ENCODE results near the gene CLDN24. TPM values are rescaled to one million over a fixed set of nuclear protein-coding genes. Genes with fewer than 3 reads are reported as not detected.
A peak's percentile ranks its signal among the peaks of the same experiment; 100 is the strongest.

CLDN24 gene
- total and polyA plus RNA-seq, 2 donors (not counting 1 experiment from before 2014, with no cell fraction given): not detected

DNA sequence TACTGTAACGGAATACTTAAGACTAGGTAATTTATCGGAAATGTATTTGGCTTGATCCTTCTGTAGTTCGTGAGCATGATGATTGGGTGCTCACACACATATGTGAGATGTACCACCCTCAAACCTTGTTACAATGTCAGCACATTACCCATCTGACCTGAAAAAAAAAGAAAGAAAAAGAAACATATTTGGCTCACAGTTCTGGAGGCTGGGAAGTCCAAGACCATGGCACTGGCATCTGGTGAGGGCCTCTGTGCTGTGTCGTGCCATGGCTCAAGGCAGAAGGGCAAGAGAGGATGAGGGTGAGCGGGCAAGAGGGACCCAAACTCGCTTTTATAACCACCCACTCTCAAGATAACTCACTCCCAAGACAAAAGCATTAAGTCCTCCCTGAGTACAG is 7.0 kb upstream of the CLDN24 start:
- peak overlapping the region; percentile 69 for H2AFZ ChIP-seq (ENCODE audit: low read length)
- no peak overlapping the region for H3K4me3 ChIP-seq (replicated peaks in 1 of 4; ENCODE audit: control extremely low read depth in 1 of 4, insufficient read depth in 1 of 4, low read depth in 3 of 4, low read length in 4 of 4)
- no peak overlapping the region for H3K4me2 ChIP-seq (ENCODE audit: extremely low read depth, insufficient read depth, low read length)
- no peaks in the 10 kb centered on the region for H4K20me1 ChIP-seq (ENCODE audit: control insufficient read depth, extremely low read depth, insufficient read depth, low read length)
- H3K4me1 ChIP-seq (ENCODE audit: control insufficient read depth, extremely low read depth, insufficient read depth, low read length): peaks cover 4% of the 10 kb centered on the region
- no peak overlapping the region for H3K9ac ChIP-seq (ENCODE audit: insufficient read depth, low read length)
- no peak for DNase-seq (ENCODE audit: low read depth in 2 of 2)
- TF ChIP-seq, protein P1, sequence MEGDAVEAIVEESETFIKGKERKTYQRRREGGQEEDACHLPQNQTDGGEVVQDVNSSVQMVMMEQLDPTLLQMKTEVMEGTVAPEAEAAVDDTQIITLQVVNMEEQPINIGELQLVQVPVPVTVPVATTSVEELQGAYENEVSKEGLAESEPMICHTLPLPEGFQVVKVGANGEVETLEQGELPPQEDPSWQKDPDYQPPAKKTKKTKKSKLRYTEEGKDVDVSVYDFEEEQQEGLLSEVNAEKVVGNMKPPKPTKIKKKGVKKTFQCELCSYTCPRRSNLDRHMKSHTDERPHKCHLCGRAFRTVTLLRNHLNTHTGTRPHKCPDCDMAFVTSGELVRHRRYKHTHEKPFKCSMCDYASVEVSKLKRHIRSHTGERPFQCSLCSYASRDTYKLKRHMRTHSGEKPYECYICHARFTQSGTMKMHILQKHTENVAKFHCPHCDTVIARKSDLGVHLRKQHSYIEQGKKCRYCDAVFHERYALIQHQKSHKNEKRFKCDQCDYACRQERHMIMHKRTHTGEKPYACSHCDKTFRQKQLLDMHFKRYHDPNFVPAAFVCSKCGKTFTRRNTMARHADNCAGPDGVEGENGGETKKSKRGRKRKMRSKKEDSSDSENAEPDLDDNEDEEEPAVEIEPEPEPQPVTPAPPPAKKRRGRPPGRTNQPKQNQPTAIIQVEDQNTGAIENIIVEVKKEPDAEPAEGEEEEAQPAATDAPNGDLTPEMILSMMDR (conservative IDR thresholded peaks at IDR 0.05 in 1 of 2, IDR thresholded peaks at IDR 0.05 in 1 of 2; ENCODE audit: low read depth in 1 of 2, low read length in 2 of 2): no peak
- no peak for TF ChIP-seq EZH2 (IDR thresholded peaks at IDR 0.05; ENCODE audit: low read length, missing control alignments)
- no peaks in the 10 kb centered on the region for H3K79me2 ChIP-seq (ENCODE audit: control insufficient read depth, insufficient read depth, low read length)
- no peaks in the 10 kb centered on the region for H3K27me3 ChIP-seq (ENCODE audit: control insufficient read depth, insufficient read depth, low read length)
- H3K9me3 ChIP-seq (ENCODE audit: control insufficient read depth, insufficient read depth, low read depth, low read length): no peaks in the 10 kb centered on the region
- no peaks in the 10 kb centered on the region for H3K36me3 ChIP-seq (ENCODE audit: control insufficient read depth, insufficient read depth, low read length)
- H3K27ac ChIP-seq (ENCODE audit: insufficient read depth, low read length): no peak overlapping the region

DNA sequence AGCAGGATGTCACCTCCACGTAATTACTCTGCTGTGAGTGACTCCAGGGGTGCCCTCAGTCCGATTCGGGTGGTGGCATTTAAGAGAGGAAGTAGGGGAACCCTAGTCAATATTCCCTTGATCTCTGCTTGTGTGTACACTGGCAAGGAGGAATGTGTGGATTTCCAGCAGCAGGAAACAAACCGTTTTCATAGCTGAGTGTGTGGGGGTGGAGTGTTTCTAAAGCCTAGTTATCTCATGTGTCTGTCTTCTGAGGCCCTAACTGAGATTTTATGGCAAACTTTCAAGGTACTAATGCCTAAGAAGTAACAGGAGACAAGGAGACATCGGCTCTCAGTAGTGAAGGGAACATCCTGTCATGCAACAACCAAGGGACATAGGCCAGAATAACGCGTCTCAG is 6.6 kb upstream of the CLDN24 start:
- Histone ChIP-seq H3K9ac (ENCODE audit: insufficient read depth, low read length) (no peak overlapping the region), H3K27me3 (ENCODE audit: control insufficient read depth, insufficient read depth, low read length) (no peaks in the 10 kb centered on the region), H3K79me2 (ENCODE audit: control insufficient read depth, insufficient read depth, low read length) (no peaks in the 10 kb centered on the region), H3K9me3 (ENCODE audit: control insufficient read depth, insufficient read depth, low read depth, low read length) (no peaks in the 10 kb centered on the region), H2AFZ (ENCODE audit: low read length) (peak overlapping the region; percentile 69), H3K27ac (ENCODE audit: insufficient read depth, low read length) (no peak overlapping the region), H4K20me1 (ENCODE audit: control insufficient read depth, extremely low read depth, insufficient read depth, low read length) (no peaks in the 10 kb centered on the region), H3K4me3 (replicated peaks in 1 of 4; ENCODE audit: control extremely low read depth in 1 of 4, insufficient read depth in 1 of 4, low read depth in 3 of 4, low read length in 4 of 4) (no peak overlapping the region), H3K4me2 (ENCODE audit: extremely low read depth, insufficient read depth, low read length) (no peak overlapping the region), H3K36me3 (ENCODE audit: control insufficient read depth, insufficient read depth, low read length) (no peaks in the 10 kb centered on the region), H3K4me1 (ENCODE audit: control insufficient read depth, extremely low read depth, insufficient read depth, low read length) (peaks cover 2% of the 10 kb centered on the region)
- peak in 1 of 2 donors; percentile 52 for DNase-seq (ENCODE audit: low read depth in 2 of 2)
- TF ChIP-seq, protein P1 (conservative IDR thresholded peaks at IDR 0.05 in 1 of 2, IDR thresholded peaks at IDR 0.05 in 1 of 2; ENCODE audit: low read depth in 1 of 2, low read length in 2 of 2): no peak
- TF ChIP-seq EZH2 (IDR thresholded peaks at IDR 0.05; ENCODE audit: low read length, missing control alignments): no peak

DNA sequence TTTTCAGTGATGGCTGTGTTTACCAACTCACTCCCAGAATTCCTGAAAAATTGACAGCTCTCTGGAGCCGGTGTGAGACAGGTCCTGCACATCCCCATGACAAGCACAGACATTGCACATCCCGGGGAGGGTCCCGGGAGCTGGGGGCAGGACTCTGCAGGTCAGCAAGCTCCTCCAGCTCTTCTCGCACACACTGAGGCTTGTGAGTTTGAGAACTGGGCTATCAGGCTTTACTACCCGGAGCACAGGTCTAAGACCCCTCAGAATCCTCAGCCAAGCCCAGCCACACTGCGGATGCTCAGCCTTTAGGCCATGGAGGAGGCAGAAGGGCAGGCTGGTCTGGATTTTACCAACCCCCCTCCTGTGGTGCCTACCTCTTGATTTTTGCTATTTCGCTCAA is 5.6 kb upstream of the CLDN24 start:
- Histone ChIP-seq H3K4me3 (replicated peaks in 1 of 4; ENCODE audit: control extremely low read depth in 1 of 4, insufficient read depth in 1 of 4, low read depth in 3 of 4, low read length in 4 of 4) (no peak overlapping the region), H3K4me1 (ENCODE audit: control insufficient read depth, extremely low read depth, insufficient read depth, low read length) (peaks cover 2% of the 10 kb centered on the region), H3K4me2 (ENCODE audit: extremely low read depth, insufficient read depth, low read length) (no peak overlapping the region), H3K79me2 (ENCODE audit: control insufficient read depth, insufficient read depth, low read length) (no peaks in the 10 kb centered on the region), H3K9me3 (ENCODE audit: control insufficient read depth, insufficient read depth, low read depth, low read length) (no peaks in the 10 kb centered on the region), H3K9ac (ENCODE audit: insufficient read depth, low read length) (no peak overlapping the region), H4K20me1 (ENCODE audit: control insufficient read depth, extremely low read depth, insufficient read depth, low read length) (no peaks in the 10 kb centered on the region), H3K27ac (ENCODE audit: insufficient read depth, low read length) (no peak overlapping the region), H3K27me3 (ENCODE audit: control insufficient read depth, insufficient read depth, low read length) (no peaks in the 10 kb centered on the region), H3K36me3 (ENCODE audit: control insufficient read depth, insufficient read depth, low read length) (no peaks in the 10 kb centered on the region), H2AFZ (ENCODE audit: low read length) (no peak overlapping the region)
- TF ChIP-seq, protein P1 (conservative IDR thresholded peaks at IDR 0.05 in 1 of 2, IDR thresholded peaks at IDR 0.05 in 1 of 2; ENCODE audit: low read depth in 1 of 2, low read length in 2 of 2): no peak
- TF ChIP-seq EZH2 (IDR thresholded peaks at IDR 0.05; ENCODE audit: low read length, missing control alignments): no peak
- DNase-seq (ENCODE audit: low read depth in 2 of 2): no peak
